Peyer's patch (tissue), 4 donors: ENCODE results near the gene TOMM5. TPM values are rescaled to one million over a fixed set of nuclear protein-coding genes. Genes with fewer than 3 reads are reported as not detected.
A peak's percentile ranks its signal among the peaks of the same experiment; 100 is the strongest.
"Not testable (repeated sequence)": the region's sequence is repeated elsewhere in the genome, so short reads cannot be mapped to it uniquely, and the experiment has no call there.

Source experiments
- DNase-seq, 3 donors: peaks; one replicate each; pipeline ENCODE4 v3.0.0-alpha.2; 2017 to 2019
- H3K27ac ChIP-seq, 4 donors: fragments of 200-600 bp; sonication (generic); one replicate each; pipeline ENCODE4 v1.5.1; 2016 to 2019
- H3K27me3 ChIP-seq, 2 donors: fragments of 200-600 bp; sonication (generic); one replicate each; pipeline ENCODE4 v1.5.1; 2019
- H3K36me3 ChIP-seq, 3 donors: fragments of 200-600 bp; sonication (generic); one replicate each; pipeline ENCODE4 v1.5.1; 2016 to 2019
- H3K4me1 ChIP-seq, 4 donors: fragments of 200-600 bp; sonication (generic); one replicate each; pipeline ENCODE4 v1.5.1; 2016 to 2019
- H3K4me3 ChIP-seq, 4 donors: fragments of 200-600 bp; sonication (generic); 1 replicate in 3 of 4; 2 replicates in 1 of 4; pipeline ENCODE4 v1.5.1; 2016 to 2019; ENCODE audit warnings: mild to moderate bottlenecking in 1 of 4
- H3K9me3 ChIP-seq, 4 donors: fragments of 200-600 bp; sonication (generic); one replicate each; pipeline ENCODE4 v1.5.1; 2016 to 2019; ENCODE audit warnings: mild to moderate bottlenecking in 1 of 4
- POLR2A ChIP-seq, 2 donors: fragments of 450-650 bp; IDR thresholded peaks; one replicate each; pipeline ENCODE4 v1.5.1; 2017; ENCODE audit warnings: antibody characterized with exemption in 2 of 2, mild to moderate bottlenecking in 2 of 2, moderate library complexity in 2 of 2
- total RNA-seq, 4 donors: library from RNA; depleted of rRNA; stranded (reverse); fragments of >200 nt; gene quantifications; one replicate each; pipeline ENCODE4 v1.1.0, GENCODE V29; 2016
- TF ChIP-seq, protein P1 (sequence below), 6 experiments: fragments of 450-650 bp in 4 of 6; fragments of 200-600 bp in 2 of 6; sonication (generic) in 1 of 6; IDR thresholded peaks; one replicate each; pipeline ENCODE4 v1.5.1; 2017 to 2019; ENCODE audit warnings: antibody characterized with exemption in 6 of 6, mild to moderate bottlenecking in 3 of 6, moderate library complexity in 1 of 6

The TOMM5 gene
- total RNA-seq, 4 donors from 2014 or later: 26.9 to 116 (median 77.0) TPM

DNA sequence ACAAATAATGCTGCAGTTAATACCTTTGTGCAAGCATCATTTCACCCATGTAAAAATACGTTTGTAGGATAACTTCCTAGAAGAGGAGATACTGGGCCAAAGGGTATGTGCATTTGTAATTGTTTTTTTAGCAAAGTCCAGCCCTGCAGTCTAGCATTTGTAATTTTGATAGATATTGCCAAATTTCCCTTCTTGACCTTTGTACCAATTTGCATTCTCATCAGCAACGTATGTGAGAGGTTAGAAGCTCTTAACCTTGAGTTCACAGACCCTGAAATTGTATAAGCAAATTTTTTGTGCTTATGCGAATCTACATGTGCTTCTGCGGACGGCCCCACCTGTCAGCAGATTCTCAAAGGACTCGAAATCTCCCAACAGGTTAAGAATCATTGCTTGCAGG is 18.6 kb upstream of the TOMM5 start:
- no peaks in the 10 kb centered on the region for H3K9me3 ChIP-seq
- no peaks in the 10 kb centered on the region for H3K27me3 ChIP-seq
- no peaks in the 10 kb centered on the region for H3K36me3 ChIP-seq
- no peak overlapping the region for H3K4me3 ChIP-seq
- TF ChIP-seq, protein P1, sequence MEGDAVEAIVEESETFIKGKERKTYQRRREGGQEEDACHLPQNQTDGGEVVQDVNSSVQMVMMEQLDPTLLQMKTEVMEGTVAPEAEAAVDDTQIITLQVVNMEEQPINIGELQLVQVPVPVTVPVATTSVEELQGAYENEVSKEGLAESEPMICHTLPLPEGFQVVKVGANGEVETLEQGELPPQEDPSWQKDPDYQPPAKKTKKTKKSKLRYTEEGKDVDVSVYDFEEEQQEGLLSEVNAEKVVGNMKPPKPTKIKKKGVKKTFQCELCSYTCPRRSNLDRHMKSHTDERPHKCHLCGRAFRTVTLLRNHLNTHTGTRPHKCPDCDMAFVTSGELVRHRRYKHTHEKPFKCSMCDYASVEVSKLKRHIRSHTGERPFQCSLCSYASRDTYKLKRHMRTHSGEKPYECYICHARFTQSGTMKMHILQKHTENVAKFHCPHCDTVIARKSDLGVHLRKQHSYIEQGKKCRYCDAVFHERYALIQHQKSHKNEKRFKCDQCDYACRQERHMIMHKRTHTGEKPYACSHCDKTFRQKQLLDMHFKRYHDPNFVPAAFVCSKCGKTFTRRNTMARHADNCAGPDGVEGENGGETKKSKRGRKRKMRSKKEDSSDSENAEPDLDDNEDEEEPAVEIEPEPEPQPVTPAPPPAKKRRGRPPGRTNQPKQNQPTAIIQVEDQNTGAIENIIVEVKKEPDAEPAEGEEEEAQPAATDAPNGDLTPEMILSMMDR (IDR thresholded peaks at IDR 0.05): no peak
- no peak overlapping the region for H3K27ac ChIP-seq
- H3K4me1 ChIP-seq: no peaks in the 10 kb centered on the region
- DNase-seq: no peak

DNA sequence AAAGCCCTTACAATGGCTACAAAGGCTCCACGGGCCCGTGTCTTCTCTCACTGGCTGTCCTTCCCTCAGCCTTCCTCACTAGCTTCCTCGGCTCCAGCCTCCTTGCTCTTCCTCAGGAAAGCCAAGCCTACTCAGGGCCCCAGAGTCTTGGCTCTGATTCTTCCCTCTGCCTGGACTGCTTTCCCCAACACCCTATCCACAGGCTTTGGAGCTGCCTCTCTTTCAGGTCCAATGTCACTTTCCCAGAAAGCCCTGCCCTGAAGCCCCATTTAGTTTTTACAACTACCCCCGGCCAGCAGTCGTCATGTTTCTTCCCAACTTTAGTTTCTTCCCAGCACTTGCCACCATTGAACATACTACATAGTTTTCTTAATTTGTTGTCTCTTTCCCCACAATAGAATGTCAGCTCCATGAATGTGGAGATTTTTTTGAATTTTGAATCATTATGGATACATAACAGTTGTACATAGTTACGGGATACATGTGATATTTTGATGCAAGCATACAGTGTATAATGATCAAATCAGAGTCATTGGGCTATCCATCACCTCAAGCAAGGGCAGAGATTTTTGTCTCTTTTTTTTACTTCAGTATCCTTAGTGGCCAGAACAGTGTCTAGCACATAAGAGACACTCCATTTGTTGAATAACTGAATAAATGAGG is 17.5 kb upstream of the TOMM5 start:
- Histone ChIP-seq H3K4me1 (no peaks in the 10 kb centered on the region), H3K9me3 (no peaks in the 10 kb centered on the region), H3K36me3 (no peaks in the 10 kb centered on the region), H3K27me3 (no peaks in the 10 kb centered on the region), H3K4me3 (no peak overlapping the region), H3K27ac (no peak overlapping the region)
- no peak for DNase-seq
- TF ChIP-seq, protein P1 (IDR thresholded peaks at IDR 0.05): no peak
- no peak for TF ChIP-seq POLR2A (IDR thresholded peaks at IDR 0.05)

DNA sequence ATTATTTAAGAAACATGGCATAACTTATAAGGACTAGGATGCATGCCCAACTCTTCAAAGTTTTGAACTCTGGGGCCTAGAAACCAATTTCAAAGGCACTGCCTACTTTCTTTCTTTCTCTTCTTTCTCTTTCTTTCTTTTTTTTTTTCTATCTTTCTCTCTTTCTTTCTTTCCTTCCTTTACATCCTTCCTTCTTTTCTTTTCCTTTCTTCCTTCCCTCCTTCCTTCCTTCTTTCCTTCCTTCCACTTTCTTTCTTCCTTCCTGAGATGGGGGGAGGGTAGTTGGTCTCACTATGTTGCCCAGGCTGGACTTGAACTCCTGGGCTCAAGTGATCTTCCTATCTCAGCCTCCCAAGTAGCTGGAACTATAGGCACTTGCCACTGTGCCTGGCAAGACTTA is 15.9 kb upstream of the TOMM5 start:
- Histone ChIP-seq H3K36me3 (no peaks in the 10 kb centered on the region), H3K9me3 (no peaks in the 10 kb centered on the region), H3K27ac (no peak overlapping the region), H3K4me3 (no peak overlapping the region), H3K27me3 (no peaks in the 10 kb centered on the region), H3K4me1 (peaks cover 0 to 2% (median 0%) of the 10 kb centered on the region in 4 donors)
- DNase-seq: no peak
- no peak for TF ChIP-seq POLR2A (IDR thresholded peaks at IDR 0.05)
- TF ChIP-seq, protein P1 (IDR thresholded peaks at IDR 0.05): no peak

DNA sequence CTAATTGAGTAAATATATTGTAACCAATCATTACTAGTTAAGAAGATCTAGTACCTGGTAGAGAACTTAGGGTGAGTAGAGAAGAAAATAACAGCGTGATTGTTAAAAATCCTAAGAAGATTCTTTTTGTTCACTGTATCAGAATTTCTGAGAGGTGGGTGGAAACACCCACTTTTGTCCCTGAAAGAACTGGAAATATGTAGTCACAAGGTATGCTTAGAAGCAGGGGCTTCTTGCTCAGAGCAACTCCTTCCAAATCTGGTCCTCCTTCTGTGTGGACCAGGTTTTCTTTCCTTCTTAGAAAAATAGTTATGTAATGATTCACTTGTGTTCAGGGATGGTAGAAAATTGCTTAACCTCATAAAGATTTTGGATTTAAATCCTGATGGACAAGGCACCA is 11.9 kb upstream of the TOMM5 start:
- Histone ChIP-seq H3K9me3 (no peaks in the 10 kb centered on the region), H3K36me3 (no peaks in the 10 kb centered on the region), H3K4me1 (peaks cover 0 to 2% (median 0%) of the 10 kb centered on the region in 4 donors), H3K27me3 (no peaks in the 10 kb centered on the region), H3K27ac (no peak overlapping the region), H3K4me3 (no peak overlapping the region)
- DNase-seq: no peak
- TF ChIP-seq POLR2A (IDR thresholded peaks at IDR 0.05): no peak
- TF ChIP-seq, protein P1 (IDR thresholded peaks at IDR 0.05): no peak

DNA sequence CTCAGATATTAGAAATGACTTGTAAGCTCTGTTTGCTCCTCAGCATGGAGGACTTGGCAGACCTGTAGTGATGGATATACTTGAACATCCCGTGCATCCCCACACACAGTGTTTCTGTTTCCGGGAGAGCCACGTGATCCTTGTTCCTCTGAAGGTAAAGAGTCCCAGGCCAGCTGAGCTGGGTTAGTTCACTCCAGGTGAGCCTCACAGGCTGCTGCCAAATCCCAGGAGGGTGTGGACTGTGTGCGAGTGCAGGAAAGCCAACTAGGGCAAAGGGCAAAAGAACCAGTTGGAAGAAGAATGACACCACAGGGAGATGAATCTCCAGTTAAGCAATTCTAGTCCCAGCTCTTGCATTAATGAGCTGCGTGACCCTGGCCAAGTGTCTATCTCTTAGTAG is 10.4 kb upstream of the TOMM5 start:
- no peaks in the 10 kb centered on the region for H3K9me3 ChIP-seq
- H3K27me3 ChIP-seq: no peaks in the 10 kb centered on the region
- peak in 2 of 3 donors; percentile 82 to 92 for DNase-seq
- peaks cover 0 to 2% (median 0%) of the 10 kb centered on the region in 4 donors for H3K4me1 ChIP-seq
- peak overlapping the region in 1 of 4 donors; percentile 76 for H3K27ac ChIP-seq
- no peaks in the 10 kb centered on the region for H3K36me3 ChIP-seq
- no peak overlapping the region for H3K4me3 ChIP-seq
- peak in 1 of 2 donors; percentile 25 for TF ChIP-seq POLR2A (IDR thresholded peaks at IDR 0.05)
- TF ChIP-seq, protein P1 (IDR thresholded peaks at IDR 0.05): no peak

DNA sequence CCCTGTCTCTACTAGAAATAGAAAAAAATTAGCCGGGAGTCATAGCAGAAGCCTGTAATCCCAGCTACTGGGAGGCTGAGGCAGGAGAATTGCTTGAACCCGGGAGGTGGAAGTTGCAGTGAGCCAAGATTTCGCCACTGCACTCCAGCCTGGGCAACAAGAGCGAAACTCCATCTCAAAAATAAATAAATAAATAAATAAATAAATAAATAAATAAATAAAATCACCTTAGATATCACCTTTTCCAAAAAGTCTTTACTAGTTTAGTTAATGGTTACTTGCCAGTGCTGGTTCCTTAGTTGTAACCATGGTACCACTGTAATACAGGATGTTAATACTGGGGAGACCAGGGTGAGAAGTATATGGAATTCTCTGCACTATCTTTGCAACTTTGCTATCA is 9.7 kb upstream of the TOMM5 start:
- not testable (repeated sequence) for H3K4me1 ChIP-seq, H3K9me3 ChIP-seq, H3K27me3 ChIP-seq, H3K36me3 ChIP-seq, DNase-seq, H3K4me3 ChIP-seq
- H3K27ac ChIP-seq: peak overlapping the region in 1 of 4 donors; percentile 76
